ACHN (cell line): ENCODE measurements around the gene RPS6KL1.
"Not testable (repeated sequence)": the region's sequence is repeated elsewhere in the genome, so short reads cannot be mapped to it uniquely, and the experiment has no call there.

Source experiments
- DNase-seq: peaks from one replicate; pipeline ENCODE4 v3.0.0-alpha.2; 2015
- in situ Hi-C: cut with HindIII; loops from 2 replicates; pipeline ENCODE4 v1.10.0; 2017; ENCODE audit warnings: low sequenced_read_pairs, low pct_ligation_motif_present, low pct_unique_long_range_greater_than_20kb

The RPS6KL1 gene

DNA sequence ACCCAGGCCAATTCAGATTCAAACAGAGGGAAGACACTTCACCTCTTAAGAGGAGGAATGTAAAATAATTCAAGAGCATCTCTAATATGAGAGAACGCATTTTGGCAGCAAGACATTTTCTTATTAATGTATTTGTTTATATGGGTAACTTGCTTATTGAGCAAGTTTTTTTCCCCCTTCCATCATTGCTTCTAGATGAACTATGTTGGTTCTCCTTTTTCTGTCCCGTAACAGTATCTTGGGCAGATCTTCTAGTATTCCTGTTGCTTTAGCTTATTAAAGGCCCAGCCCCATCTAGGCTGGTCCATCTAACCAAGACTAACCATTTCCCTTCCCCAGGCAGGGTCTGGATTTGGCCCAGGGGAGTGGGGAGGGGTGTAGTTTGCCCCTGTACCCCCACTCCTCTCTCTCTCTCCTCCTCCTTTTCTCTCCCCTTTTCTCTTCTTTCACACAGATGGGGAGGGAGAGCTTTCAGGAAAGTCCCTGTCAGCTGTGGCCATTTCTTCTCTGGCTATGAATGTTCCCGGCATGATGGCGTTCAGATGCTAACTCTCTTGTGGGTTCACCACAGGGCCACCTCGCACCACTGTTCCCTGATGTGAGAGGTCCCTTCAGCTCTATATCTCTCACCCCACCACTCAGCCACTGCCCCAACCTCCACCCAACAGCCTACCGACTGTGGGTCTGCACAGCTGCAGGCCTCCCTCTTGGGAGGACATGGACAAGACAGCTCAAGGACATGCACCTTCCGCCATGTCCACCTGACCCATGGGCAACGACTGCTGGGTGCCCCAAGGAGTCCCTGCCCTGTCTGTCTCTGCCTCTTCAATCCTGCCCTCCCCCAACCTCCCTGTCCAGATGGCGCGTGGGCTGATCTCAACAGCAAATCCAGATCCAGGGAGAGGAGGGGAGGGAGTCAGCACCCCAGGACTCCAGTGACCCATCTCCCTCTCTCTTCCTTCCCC, 15.8 kb upstream of the RPS6KL1 start:
- DNase-seq: no peak
- in situ Hi-C loops: no loop called here

DNA sequence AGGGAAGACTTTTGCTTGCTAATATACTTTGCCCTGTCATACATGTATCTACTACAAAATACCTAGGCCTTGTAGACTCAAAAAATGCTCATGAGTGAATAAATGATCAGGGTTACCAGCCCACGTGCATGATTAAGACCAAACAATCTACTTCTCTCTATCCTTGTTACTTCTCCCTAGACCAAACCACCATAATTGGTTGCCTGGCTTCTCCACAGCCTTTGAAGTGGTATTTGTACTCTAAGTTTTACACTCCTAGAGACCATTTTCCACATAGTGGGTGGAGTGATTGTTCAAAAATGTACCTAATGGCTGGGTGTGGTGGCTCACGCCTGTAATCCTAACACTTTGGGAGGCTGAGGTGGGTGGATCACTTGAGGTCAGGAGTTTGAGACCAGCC, 14.1 kb upstream of the RPS6KL1 start:
- in situ Hi-C loops: no loop called here
- no peak for DNase-seq

DNA sequence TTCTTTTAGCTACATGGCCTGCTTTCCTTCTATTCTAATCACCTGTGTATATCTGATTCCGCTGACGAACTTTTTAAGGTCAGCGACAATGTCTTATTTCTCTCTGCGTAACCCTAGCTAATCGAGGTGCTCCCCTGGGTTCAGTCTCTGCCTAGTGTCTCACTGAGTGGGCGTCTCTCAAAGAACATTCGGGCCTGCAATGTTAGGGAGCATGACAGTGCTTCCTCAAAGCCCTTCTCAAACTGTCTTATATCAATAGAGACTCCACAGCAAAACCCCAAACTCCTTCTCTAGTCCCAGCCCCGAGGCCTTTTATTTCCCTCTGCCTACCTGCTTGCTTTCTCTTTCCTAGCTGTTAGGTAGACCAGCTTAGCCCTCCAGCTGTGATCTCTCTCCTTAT, 13.7 kb upstream of the RPS6KL1 start:
- no peak for DNase-seq
- in situ Hi-C loops: no loop called here

GRCh38 chr14:74936151-74936550, 13.1 kb upstream of the RPS6KL1 start:
- in situ Hi-C loops: no loop called here
- no peak for DNase-seq

DNA sequence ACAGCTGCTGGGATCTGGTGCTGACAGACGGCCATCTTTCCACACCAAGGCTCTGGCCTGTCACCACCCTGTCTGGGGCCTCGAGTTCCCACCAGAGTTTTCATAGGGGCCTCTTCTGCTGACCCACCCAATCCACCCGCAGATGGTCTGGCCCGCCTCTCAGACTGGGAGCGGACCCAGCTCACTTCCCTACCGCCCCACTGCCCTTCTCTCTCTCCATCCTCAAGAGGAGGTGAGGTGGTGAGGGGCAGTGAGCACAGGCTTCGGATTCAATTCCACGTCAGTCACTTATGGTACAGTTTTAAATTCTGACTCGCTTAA, 12.3 kb upstream of the RPS6KL1 start:
- DNase-seq: no peak
- in situ Hi-C loops: no loop called here

DNA sequence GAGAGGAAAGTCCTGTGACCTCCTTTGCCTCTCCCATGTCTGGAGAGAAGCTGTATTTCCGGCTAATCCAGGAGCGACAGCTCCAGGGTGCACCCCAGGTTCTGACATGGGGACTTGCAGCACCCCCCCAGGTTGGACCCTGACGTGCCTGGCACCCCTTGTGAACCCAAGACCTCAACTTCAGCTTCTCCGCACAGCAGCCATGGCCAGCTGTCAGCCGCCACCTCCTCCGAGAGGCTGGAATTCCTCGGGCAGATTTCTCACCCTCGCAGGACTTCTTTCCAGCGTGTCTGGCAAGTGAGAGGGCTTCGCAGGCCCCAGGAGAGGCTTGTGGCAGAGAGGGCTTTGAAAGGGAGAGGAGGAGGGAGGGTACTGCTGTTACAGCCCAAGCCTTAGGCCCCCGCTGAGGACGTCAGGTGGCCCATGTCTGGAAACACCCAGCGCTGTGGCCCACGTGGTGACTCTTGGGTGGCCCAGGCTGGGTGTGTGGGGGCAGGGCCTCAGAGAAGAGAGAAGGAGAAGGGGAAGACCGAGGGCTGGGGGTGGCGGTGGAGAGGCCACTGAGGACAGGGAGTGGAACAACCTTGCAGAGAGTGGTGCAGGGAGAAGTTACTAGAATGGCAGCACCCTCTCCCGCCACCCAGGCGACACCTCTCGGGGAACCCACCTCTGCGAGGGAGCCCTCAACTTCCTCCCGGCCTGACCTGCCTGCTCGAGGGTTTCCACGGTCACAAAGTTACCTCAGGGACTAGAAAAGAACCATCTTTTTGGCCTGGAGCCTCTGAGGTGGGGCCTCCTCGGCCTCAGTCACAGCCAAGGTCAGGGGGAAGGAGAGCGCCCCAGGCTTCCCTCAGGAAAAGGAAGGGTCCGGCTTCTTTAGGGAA, 11.7 kb upstream of the RPS6KL1 start:
- DNase-seq: no peak
- in situ Hi-C loops: no loop called here

DNA sequence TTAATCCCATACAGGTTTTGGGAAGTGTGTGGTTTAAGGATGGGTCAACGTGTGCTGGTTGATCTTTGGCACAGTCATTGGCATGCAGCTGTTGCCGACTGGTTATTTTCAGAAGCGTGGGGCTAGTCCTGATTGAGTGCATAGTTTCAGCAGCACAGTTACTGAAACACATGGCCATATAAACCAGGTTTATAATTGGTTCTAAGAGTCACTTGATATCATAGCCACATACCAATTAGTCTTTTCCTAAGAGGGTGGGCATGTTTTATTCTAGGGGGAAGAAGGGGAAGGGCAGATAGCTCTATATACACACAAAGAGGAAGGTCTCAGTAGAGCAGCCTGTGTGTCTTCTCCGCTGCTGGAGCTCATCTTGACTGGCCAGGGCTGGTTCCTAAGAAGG, 11.0 kb upstream of the RPS6KL1 start:
- DNase-seq: no peak
- in situ Hi-C loops: no loop called here

DNA sequence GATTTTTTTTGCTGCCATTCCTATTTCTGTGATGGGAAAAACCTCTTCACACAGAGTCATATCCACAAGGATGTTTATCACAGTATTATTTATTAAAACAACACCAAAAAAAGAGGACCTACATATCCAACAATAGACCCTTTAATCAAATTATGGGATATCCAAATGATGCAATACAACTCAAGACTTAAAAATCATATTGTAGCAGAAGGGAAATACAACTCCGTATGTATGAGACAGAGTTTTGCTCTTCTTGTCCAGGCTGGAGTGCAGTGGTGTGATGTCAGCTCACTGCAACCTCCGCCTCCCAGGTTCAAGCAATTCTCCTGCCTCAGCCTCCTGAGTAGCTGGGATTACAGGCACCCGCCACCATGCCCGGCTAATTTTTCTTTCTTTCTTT, 9.9 kb upstream of the RPS6KL1 start:
- in situ Hi-C loops, DNase-seq: not testable (repeated sequence)

DNA sequence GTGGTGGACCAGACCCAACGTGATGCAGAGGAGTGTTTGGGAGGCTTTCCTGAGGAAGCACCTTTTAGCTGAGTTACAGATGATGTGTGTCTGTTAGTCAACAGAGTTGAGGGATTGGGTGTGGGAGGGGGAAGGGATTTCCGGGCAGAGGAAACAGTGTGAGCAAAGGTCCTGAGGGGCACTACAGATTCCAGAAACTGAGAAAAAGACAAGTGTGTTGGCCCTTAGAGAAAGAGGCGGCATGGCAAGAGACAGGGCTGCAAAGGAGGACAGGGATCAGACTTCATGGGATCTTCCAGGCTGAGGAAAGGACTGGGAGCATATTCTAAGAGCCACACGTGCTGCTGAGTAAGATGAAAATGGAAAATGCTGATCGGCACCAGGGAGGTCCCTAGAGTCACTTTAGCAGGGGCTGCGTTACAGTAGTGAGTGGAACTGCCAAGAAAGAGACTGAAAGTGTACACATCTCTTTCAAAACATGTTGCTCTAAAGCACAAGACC, 9.4 kb upstream of the RPS6KL1 start:
- DNase-seq: no peak
- in situ Hi-C loops: no loop called here

- DNase-seq, in situ Hi-C loops: not testable (repeated sequence)
These were observed 8.7 kb upstream of the RPS6KL1 start for GRCh38 chr14:74931744-74932143.

DNA sequence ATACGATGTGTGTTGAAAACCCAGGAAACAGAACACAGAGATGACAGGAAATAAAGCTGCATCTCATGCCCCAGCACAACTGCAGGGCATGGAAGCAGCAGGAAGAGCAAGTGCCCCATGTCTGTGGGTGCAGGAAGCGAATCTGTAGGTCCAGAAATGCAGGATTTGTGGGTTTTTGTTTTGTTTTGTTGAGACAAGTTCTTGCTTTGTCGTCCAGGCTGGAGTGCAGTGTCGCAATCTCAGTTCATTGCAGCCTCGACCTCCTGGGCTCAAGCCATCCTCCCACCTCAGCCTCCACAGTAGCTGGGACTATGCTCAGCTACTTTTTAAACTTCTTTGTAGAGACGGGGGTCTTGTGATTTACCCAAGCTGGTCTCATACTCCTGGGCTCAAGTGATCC, 6.2 kb upstream of the RPS6KL1 start:
- DNase-seq: no peak
- in situ Hi-C loops: no loop called here

- no peak for DNase-seq
- in situ Hi-C loops: no loop called here
These were observed 4.2 kb upstream of the RPS6KL1 start for GRCh38 chr14:74927225-74927624.

DNA sequence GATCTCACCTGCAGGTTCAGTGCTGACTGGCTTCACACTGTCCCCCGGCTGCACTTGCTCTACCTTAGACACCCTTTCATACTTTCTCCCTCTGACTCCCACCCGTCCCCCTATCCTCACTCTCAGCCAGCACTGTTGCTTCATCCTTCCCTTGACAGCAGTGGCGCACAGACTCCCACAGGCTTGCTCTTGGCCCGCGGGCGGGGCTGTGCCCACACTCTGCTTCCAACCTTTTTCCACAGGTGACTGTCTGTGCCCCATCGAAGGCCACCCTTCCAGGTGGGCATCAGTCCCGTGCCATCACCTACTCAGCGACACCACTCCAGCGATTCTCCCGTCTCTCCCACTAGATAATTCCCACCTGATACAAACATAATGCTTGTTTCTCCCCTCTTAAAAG, 1.0 kb upstream of the RPS6KL1 start:
- no peak for DNase-seq
- in situ Hi-C loops: no loop called here

- in situ Hi-C loops: no loop called here
- no peak for DNase-seq
These were observed 891 bp downstream of the RPS6KL1 start for GRCh38 chr14:74921987-74922751.

DNA sequence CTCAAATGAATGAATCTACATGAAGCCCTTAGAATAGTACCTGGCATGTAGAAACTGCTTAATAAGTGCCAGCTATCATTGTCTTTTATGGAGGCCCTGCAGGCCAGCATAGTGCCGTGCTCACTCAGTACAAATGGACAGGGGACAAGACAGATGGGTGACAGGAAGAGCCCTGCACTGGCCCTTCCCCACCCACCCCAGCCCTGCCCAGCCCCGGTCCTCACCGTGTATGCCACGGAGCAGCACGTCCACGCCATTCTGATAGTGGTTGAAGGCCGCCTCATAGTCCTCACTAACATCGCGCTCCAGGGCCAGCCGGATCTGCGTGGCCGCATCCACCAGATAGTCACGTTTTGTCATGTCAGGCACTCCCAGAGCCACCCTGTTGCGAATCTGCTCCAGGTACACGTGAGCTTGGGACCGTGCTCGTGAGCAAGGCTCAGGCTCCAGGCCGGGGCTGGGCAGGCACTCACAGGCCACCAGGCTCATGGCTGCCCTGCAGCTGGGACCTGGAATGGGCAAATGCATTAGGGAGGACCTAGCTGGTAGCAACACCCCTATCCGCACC, 1.9 kb downstream of the RPS6KL1 start:
- DNase-seq: no peak
- in situ Hi-C loops: no loop called here

DNA sequence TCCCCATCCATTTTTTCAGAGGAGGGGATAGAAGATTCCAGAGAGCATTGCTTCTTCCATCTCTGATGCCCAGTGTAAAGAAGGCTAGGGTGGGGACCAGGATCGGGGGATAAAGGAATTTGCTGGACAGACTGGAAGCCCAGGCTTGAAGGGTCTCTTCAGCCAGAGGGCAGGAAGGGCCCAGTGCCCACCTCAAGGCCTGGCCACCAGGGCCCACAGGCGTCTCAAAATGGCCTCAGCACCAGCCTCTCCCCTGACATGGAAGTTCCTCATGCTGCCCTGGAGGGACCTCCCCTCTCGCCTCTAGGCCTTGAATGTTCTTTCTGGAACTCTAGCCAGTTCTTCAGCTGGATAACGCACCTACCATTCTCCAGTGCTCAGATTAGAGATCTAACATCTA, 2.8 kb downstream of the RPS6KL1 start:
- no peak for DNase-seq
- in situ Hi-C loops: no loop called here

- in situ Hi-C loops: no loop called here
- no peak for DNase-seq
These were observed 3.5 kb downstream of the RPS6KL1 start for GRCh38 chr14:74919421-74920165.

DNA sequence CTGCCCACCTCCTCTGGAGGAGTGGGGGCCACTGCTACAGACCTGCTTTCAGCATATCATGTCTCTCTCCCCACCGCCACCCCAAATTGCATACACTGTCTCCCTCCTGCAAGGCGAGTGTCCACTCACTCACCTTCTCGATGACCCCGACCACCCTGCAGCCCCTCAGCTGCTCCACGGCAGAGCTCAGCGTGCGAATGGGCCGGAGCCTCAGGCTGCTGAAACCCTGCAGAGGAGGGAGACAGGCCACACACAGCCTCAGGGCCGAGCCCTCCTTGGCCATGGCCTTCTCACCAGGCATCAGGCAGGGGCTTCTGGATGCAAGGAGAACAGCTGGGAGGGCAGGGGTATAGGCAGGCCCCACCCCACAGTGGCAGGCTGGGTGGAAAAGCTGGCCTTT, 4.7 kb downstream of the RPS6KL1 start:
- in situ Hi-C loops: no loop called here
- no peak for DNase-seq
